Hematopoietic multipotent progenitor cell treated with erythropoietin and hydrocortisone succinate and interleukin-3 and kit ligand, for 15 days (in vitro differentiated cells): Measurements from ENCODE around the gene KCTD11.
"Not testable (repeated sequence)": the region's sequence is repeated elsewhere in the genome, so short reads cannot be mapped to it uniquely, and the experiment has no call there.

Experiments used
- DNase-seq: peaks from one replicate; pipeline ENCODE4 v3.0.0-alpha.2; 2015; ENCODE audit warnings: low spot score

KCTD11 gene

DNA sequence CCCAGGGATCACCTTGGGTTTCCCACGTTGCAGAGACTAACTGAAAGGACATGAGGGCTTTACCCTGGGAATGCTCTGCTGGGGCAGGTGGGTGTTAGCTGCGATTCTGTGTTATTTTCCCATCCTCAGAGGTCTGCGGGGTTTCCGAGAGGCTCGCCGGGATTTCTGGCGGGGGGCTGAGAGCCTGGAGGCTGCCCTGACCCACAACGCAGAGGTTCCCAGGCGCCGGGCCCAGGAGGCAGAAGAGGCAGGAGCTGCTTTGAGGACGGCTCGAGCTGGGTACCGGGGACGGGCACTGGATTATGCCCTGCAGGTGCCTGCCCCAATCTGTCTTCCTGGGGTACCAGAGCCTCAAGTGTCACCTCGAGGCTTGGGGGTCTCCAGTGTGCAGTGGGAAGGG, 8.7 kb upstream of the KCTD11 start:
- DNase-seq: no peak

DNA sequence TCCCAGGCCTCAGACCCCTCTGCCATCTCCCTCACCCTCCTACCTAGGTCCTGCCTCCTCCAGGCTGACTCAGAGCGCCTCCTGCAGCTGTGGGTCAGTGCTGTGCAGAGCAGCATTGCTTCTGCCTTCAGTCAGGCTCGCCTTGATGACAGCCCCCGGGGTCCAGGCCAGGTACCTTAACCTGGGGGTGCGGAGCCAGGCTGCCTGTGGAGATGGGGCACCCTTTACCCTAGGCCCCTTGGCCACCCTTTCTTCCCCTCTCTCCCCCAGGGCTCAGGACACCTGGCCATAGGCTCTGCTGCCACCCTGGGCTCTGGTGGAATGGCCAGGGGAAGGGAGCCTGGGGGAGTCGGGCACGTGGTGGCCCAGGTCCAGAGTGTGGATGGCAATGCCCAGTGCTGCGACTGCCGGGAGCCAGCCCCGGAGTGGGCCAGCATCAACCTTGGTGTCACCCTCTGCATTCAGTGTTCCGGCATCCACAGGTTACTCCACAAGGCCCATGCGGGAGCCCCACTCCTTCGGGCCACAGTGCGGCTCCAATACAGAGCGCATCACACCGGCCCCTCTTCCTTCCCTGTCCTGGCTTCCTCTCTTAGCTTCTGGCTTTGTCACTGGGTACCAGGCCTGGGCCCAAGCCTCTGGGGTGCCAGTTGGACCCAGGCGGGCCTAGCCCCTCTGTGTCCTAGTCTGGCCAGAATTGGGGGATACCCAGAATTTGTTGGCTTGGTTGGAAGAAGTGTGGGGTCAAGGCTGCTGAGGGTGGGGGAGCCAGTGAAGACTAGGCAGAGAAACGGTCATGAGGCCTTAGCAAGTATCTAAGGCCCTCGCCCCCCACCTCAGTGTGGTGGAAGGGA, 5.0 kb upstream of the KCTD11 start:
- DNase-seq: no peak

DNA sequence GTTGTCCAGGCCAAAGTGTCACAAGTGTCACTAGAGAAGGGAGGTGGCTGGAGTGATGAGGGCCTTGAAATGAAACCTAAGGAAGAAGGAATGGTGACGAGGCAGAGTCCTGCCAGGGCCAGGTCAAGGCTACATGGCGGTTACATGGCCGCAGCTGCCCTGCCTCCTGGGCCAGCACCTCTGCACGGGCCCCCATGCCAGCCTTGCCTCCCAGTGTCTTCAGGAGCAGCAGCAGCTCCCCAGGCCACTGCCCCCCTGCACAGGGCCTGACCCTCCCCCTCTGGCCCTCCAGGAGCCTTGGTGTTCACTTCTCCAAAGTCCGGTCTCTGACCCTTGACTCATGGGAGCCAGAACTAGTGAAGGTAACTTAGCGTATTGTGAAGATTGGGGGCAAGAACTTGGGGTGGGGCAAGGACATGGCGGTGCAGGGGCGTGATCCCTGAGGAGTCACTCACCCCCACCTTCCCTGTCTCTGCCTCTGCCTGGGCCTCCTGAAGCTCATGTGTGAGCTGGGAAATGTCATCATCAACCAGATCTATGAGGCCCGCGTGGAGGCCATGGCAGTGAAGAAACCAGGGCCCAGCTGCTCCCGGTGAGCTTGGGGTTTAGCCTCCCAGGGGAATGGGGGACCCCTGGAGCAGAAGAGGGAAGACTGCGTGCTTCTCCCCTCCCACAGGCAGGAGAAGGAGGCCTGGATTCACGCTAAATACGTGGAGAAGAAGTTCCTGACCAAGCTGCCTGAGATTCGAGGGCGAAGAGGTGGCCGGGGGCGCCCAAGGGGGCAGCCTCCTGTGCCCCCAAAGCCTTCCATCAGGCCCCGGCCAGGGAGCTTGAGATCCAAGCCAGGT, 4.1 kb upstream of the KCTD11 start:
- no peak for DNase-seq

DNA sequence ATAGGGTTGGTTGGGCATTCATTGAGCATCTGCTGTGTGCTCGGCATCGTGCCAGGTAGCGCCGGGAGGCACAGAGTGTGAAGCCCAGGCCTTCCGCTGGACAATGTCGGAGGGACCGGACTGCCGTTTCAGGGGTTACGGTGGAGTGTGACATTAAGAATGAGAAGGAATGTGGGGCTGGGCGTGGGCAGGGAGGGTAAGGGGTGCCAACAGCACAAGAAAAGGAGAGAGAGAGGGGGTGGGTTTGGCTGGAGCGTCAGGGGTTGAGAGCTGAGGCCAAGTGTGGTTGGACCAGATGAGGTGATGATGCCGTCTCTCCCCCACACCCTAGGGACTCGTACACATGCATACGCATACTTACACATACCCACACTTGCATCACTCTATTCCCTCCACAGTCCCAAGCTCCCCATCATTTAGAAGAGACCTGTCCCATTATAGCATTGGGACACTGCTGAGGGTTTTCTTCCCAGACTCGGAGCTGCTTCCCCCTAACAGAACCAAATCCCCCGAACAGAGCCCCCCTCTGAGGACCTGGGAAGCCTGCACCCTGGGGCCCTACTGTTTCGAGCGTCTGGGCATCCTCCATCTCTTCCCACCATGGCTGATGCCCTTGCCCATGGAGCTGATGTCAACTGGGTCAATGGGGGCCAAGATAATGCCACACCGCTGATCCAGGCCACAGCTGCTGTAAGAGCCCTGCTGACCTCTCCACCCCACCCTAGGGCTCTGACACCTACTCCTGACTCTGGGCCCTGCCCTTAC, 3.3 kb upstream of the KCTD11 start:
- DNase-seq: no peak

DNA sequence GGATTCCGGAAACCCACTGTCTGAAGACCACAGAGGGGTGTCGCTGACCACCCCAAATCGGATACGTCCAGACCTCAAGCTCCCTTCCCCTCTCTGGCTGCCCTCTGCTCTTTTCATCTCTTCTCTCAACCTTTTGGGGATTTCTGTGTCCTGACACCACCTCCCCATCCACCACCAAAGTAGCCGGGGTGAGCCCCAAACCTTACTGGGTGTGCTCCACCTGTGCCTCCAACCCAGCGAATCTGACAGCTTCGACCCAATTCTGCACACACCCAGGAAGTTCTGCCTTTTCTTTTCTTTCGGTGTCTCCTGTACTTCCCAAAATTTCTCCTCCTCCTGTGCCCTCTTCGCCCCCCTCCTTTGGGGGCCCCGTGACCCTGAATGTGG, 534 bp downstream of the KCTD11 start:
- DNase-seq: no peak

DNA sequence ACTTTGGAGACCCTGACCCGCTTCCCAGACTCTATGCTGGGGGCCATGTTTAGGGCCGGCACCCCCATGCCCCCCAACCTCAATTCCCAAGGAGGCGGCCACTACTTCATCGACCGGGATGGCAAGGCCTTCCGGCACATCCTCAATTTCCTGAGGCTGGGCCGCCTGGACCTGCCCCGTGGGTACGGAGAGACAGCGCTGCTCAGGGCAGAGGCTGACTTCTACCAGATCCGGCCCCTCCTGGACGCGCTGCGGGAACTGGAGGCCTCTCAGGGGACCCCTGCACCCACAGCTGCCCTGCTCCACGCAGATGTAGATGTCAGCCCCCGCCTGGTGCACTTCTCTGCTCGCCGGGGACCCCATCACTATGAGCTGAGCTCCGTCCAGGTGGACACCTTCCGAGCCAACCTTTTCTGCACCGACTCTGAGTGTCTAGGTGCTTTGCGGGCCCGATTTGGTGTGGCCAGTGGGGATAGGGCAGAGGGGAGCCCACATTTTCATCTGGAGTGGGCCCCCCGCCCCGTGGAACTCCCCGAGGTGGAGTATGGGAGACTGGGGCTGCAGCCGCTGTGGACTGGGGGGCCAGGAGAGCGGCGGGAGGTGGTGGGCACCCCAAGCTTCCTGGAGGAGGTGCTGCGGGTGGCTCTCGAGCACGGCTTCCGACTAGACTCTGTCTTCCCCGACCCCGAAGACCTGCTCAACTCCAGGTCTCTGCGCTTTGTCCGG, 1.1 kb downstream of the KCTD11 start:
- no peak for DNase-seq

DNA sequence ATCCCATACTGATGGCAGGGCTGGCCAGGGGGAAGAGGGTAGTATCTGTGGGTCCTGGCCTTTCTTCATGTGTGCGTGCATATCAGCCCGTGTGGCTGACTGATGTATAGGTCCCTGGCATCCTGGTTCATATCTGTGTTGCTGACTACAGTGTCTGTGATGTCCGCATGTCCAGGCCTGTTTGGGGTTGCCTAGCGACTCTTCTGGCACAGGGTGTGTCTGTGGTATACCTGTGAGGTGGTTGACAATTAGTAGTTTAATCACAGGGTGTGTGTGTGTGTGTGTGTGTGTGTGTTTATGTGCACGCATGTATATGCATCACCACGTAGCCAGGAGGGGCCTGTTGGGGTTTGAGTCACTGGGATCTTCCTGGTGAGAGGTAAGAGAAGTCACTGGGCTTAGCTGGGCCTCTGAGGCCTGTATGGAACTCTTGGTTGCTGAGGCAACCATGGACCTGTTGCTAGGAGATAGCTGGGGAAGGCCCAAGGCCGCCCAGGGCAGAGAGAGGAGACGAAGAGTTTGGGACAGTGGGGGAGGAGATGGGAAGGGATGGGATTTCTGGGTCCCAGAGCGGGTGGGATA, 2.4 kb downstream of the KCTD11 start:
- peak; percentile 32 for DNase-seq

DNA sequence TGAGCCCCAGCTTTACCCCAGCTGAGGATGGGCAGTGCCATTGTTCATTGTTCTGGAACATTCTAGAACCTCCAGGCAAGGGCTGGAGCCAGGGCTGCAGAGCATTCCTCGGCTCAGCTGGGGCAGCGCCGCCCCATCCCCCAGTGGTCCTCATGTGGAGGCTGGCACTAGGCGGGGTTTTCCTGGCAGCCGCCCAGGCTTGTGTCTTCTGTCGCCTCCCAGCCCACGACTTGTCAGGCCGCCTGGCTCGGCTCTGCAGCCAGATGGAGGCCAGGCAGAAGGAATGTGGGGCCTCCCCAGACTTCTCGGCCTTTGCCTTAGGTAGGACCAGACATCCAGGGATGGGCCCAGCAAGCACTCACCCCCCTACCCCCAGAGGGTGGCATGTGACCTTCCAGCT, 3.1 kb downstream of the KCTD11 start, which contains the start of gene TMEM95:
TSS of gene TMEM95 (plus strand) at position 104 of the 400 bp plus-strand sequence. CDS start at position 153, 49 bp downstream.
- DNase-seq: peak; percentile 36

DNA sequence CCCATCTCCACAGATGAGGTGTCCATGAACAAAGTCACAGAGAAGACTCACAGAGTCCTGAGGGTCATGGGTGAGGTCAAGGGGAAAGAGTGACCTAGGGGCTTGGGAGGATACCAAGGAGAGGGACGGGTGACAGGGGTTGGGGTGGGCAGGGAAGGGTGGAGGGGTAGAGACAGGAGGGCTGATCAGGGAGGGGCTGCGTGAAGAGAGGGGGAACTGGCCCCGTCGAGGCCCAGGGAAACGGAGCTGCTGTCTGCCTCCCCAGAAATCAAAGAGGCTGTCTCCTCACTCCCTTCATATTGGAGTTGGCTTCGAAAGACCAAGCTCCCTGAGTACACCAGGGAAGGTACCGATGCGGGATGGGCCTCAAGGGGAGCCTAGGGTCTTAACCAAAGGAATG, 3.6 kb downstream of the KCTD11 start:
- DNase-seq: no peak

DNA sequence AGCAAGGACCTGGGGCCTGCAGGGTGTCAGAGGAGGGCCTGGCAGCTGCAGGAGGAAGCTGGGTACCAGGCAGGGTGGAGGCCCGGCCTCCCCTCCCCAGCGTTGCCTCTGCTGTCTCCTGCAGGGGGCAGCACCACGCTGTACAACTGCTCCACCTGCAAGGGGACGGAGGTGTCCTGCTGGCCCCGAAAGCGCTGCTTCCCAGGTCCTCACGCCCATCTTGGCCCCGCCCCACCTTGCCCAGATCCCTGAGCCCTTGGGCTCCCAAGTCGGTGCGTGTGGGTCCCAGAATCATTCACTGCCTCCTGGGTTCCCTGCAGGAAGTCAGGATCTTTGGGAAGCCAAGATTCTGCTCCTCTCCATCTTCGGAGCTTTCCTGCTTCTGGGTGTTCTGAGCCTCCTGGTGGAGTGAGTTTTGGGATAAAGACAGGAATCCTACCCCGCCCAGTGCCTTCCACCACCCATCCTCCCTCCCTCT, 4.1 kb downstream of the KCTD11 start:
- peak; percentile 75 for DNase-seq

DNA sequence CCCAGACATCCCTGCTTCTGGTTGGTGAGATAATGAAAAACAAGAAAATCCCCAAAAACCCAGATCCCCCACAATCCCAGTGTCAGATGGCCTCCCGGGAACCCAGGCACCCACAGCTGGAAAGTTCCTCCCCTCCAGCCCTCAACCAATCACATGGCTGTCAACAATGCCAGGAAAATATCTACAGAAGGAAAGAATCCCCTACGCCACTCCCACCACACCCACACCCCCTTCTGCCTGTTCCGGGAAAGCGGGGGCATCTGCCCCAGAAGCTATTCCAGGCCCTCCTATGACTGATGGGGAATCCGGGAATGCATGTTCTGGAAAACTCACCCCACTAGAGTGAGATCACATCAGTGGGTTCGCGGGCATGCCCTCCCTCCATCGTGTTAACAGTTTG, 4.8 kb downstream of the KCTD11 start:
- no peak for DNase-seq

DNA sequence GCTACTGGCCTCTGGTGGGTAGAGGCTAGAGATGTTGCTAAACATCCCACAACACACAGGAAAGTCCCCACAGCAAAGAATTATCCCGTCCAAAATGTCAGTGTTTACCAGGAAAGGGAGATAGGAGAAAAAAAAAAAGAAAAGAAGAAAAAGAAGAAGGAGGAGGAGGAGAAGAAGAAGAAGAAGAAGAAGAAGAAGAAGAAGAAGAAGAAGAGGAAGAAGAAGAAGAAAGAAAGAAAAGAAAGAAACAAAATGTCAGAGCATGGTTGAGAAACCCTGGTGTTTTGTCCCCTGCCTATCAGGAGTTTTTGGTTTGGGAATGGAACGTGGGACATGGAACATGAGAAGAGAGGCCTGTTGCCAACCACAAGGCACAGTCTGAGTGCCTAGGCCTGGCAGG, 5.4 kb downstream of the KCTD11 start:
- DNase-seq: no peak

DNA sequence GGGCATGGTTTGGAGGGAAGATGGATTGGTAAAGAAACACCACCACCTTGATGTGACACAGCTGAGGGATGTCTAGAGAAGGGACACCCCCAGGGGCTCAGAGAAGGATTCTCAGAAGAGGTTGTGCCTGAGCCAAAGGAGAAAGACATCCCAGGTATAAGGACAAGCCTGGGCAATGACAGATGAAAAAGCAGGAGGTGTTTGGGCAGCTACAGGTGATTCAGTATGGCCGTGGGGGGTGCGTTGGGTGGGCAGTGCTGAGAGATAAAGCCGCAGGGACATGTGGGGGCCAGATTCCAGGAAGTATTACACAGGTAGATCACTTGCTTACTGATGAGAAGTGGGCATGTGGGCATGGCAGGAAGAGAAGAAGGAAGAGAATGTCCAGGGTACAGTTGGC, 9.9 kb downstream of the KCTD11 start:
- no peak for DNase-seq

DNA sequence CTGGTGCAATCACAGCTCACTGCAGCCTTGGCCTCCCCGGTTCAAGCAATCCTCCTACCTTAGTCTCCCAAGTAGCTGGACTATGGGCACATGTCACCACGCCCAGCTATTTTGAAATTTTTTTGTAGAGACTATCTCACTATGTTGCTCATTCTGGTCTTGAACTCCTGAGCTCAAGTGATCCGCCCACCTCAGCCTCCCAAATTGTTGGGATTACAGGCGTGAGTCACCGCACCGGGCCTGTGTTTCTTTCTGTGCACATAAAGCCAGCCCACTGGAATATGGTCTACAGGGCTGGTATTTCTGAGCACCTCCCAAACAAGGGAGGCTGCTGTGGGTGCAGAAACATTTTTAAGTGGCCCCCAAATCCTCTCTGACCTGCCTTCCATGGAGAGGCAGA, 11.3 kb downstream of the KCTD11 start:
- DNase-seq: no peak

DNA sequence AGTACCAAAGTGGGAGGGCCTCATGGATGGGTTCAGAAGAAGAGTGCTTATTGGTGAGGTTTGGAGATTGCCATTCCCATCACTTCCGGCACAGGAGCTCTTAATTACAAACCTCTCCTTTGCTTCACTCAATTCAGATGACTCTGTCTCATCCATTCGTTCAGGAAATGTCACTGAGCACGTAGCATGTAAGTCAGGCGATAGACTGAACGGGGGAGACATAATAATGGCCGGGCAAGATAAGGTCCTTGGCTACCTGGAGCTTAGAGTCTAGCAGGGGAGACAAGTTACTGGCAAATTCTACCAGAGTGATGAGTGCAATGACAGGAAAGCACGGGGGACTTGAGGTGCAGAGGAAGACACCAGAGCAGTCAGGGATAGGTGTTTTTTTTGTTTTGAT, 14.0 kb downstream of the KCTD11 start:
- DNase-seq: not testable (repeated sequence)

DNA sequence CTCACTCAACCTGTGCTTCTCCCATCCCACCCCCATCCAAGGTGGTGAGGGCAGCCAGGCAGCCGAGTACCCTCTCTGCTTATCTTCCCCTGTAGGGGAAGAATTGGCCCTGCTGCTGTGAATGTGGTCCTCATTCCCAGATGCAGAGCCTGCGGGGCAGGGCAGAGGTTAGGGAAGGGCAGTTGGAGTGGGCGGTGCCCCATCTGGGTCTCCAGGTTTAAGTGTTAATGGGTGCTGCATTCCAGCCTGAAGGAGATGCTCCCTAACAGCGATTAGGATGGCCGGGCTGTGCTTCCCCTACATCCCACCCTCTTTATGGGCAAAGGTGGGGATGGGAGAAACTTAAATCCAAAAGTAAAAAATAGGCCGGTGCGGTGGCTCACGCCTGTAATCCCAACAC, 15.1 kb downstream of the KCTD11 start:
- no peak for DNase-seq

DNA sequence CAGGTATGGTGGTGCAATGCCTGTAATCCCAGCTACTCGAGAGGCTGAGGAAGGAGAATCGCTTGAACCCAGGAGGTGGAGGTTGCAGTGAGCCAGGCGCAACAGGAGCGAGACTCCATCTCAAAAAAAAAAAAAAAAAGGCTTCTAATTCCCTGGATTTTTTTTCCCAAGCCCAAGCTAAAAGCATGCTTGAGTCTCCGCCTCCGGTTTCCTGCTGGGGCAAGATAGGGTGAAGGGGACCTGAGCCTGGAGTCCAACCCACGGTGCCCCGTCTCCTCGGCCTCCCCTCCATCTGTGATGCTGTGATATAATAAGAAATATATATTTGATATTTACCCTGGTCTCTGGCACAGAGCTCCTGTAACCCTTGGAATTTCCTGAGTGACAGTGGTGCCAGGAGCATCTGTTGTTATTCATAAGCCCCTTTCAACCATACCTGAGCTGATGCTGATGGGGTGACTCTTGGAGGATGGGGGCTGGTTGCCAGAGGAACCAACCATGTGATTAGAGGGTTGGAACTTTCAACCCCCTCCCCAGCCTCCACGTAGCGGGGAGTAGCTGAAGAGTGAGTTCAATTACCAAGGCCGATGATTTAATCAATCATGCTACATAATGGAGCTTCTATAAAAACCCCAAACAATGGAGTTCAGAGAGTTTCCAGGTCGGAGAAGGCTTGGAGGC, 16.1 kb downstream of the KCTD11 start:
- DNase-seq: no peak

DNA sequence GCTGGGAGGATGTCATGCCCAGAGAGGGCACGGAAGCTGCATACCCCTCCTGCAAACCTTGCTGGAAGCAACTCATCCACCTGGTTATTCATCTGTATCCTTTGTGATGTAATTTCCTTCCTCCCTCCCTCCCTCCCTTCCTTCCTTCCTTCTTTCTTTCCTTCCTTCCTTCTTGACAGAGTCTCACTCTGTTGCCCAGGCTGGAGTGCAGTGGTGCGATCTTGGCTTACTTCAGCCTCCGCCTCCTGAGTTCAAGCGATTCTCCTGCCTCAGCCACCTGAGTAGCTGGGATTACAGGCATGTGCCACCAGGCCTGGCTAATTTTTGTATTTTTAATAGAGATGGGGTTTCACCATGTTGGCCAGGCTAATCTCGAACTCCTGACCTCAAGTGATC, 16.6 kb downstream of the KCTD11 start:
- not testable (repeated sequence) for DNase-seq

DNA sequence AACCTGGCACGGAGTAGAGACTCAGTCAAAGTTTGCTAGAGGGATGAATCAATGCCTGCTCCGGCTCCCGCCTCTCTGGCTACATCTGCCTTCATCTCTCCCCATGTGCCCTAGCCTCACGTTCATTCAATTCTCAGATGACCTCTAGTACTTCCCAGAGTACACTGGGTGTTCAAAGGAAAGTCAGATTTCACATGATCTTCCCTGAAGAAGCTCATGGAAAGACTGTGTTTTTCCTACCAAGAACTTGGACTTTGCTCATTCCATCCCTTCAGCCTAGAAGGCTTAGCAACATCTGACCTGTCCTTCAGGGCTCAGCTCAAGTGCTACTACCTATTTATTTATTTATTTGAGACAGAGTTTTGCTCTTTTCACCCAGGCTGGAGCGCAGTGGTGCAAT, 17.9 kb downstream of the KCTD11 start:
- DNase-seq: no peak

DNA sequence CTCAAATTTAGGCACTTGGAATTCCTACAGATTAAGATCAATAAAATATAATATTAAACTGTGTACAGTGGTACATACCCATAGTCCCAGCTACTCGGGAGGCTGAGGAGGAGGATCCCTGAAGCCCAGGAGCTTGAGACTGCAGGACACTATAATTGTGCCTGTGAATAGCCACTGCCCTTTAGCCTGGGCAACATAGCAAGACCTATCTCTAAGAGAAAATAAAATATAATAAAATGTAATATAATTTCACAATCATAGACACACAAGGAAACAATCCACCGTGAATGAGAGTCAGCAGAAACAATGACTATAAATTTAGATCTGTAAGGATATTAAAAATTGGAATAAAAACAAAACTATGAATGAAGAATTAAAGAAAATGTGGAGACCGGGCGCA, 18.9 kb downstream of the KCTD11 start:
- no peak for DNase-seq

DNA sequence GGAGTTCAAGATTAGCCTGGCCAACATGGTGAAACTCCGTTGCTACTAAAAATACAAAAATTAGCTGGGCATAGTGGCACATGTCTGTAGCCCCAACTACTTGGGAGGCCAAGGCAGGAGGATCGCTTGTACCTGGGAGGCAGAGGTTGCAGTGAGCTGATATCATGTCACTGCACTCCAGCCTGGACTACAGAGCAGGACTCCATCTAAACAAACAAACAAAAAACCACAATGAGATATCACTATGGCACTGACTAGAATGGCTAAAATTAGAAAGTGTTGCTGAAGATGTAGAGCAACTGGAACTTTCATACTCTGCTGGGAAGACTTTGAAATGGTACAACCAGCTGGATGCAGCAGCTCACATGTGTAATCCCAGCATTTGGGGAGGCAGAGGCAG, 22.4 kb downstream of the KCTD11 start:
- DNase-seq: no peak
